22Rv1 (cell line): ENCODE data around the gene UNC93A.
"Not testable (repeated sequence)": the region's sequence is repeated elsewhere in the genome, so short reads cannot be mapped to it uniquely, and the experiment has no call there.

Experiments
- CTCF ChIP-seq: fragments of 450-650 bp; IDR thresholded peaks from 2 replicates; pipeline ENCODE4 v1.5.1; 2017; ENCODE audit warnings: mild to moderate bottlenecking
- ZFX ChIP-seq: fragments of 450-650 bp; IDR thresholded peaks from 2 replicates; pipeline ENCODE4 v1.6.1; 2017; ENCODE audit warnings: antibody characterized with exemption, borderline replicate concordance

- not testable (repeated sequence) for TF ChIP-seq CTCF, ZFX
These were observed 18.5 kb downstream of the UNC93A start for GRCh38 chr6:167309355-167310192.
